ENCODE data around the gene SDHB. TPM values are rescaled to one million over a fixed set of nuclear protein-coding genes. Genes with fewer than 3 reads are reported as not detected.

Gene SDHB
- total and polyA plus RNA-seq, 2 of the 8 experiments (the other 6 are each of a cell fraction or from before 2014, with no cell fraction given): 84.0 to 98.7 TPM

DNA sequence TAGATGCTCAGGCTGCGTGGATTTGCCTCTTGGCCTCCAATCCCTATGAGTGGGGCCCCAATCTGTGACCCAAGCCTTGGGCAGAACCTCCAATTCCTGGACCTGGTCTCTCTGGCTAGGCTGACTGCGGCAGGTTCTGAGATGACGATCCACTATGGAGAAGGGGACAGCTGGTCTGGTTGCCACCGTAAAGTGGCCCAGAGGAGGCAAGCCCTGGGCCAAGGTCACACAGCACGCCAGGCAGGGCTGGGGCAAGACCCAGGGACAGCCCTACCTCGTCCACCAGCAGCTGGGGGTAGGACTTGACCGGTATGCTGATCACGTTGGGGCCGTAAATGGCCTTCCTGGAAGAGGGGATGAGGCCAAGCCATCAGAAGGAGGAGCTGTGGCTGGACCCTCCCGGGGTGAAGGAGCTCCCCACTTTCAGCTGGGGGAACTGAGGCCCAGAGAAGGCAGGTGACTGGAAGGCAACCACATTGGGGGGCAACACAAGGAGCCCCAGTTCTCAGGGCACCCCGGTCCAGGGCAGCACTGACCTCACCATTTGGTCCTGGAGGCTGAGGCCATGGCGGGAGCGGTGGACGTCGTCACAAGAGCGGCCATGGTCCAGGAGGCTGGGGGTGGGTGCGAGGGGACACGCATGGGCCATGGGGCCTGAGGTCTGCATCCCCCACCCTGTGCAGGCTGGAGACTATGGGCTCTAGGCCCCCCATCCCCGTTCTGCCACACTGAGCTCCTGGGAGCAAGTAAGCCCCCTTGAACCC is 51.9 kb downstream of the SDHB start (continued):
- no peak for TF ChIP-seq EP300 (IDR thresholded peaks at IDR 0.05; ENCODE audit: borderline replicate concordance in 1 of 2, low read depth in 2 of 2, low read length in 2 of 2)
- TF ChIP-seq, protein P1, sequence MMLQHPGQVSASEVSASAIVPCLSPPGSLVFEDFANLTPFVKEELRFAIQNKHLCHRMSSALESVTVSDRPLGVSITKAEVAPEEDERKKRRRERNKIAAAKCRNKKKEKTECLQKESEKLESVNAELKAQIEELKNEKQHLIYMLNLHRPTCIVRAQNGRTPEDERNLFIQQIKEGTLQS (IDR thresholded peaks at IDR 0.05; ENCODE audit: insufficient read depth, low read depth, low read length): no peak
- TF ChIP-seq RFX5 (IDR thresholded peaks at IDR 0.05; ENCODE audit: borderline replicate concordance, low read depth, low read length): no peak
- TF ChIP-seq CBX8 (IDR thresholded peaks at IDR 0.05; ENCODE audit: borderline replicate concordance, low read depth, low read length): no peak
- no peak for TF ChIP-seq SRF (IDR thresholded peaks at IDR 0.05; ENCODE audit: low read depth, low read length)
- TF ChIP-seq TEAD4 (IDR thresholded peaks at IDR 0.05; ENCODE audit: low read depth, low read length): no peak
- TF ChIP-seq PHF8 (conservative IDR thresholded peaks at IDR 0.05; ENCODE audit: low read depth, low read length): no peak
